HG02870 (cell line): ENCODE data around the gene ESRRG.

ENCODE experiments used
- ATAC-seq: cut with Tn5 transposase; IDR thresholded peaks from one replicate; pipeline ENCODE4 v1.9.1; 2021; ENCODE audit warnings: mild to moderate bottlenecking, moderate library complexity; ENCODE audit not compliant: unreplicated experiment

Gene ESRRG

GRCh38 chr1:216523043-216523442, 200.2 kb downstream of the ESRRG start:
- no peak for ATAC-seq

- no peak for ATAC-seq
Observed at GRCh38 chr1:216521477-216521876, 201.8 kb downstream of the ESRRG start.

DNA sequence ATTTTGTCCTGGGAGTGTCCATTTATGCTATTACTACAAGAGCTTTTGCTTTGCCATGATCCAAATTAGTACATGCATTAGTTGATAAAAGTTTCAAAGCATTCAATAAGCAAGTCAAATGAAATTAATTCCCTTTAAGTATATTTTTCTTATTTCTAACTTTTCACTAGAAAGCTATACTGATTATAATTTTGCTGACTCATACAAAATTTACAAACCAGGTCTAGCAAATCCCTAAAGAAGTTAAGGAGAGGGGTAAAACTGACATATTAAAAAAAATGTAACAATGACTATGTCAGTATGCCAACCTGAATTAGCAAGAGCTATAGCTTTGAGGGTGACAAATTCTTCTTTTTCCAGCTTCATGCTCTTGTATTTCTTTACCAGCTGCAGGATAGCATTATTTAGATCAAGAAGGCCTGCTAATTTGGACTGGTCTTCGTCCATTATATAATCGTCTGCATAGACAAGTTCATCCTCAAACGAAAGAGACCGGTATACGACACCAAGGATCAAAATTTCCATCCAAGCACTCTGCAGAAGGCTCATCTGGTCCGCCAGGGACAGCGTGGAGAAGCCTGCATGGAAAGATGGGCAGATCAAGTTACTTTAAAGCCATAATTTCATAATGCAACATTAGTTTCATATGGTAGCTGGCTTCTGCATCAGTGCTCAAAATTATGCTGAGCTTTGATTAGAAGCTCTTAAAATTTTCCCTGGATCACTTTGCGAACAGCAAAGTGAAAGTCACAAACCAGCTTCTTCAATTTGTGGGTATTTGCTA, 204.2 kb downstream of the ESRRG start:
- ATAC-seq, result no peak

DNA sequence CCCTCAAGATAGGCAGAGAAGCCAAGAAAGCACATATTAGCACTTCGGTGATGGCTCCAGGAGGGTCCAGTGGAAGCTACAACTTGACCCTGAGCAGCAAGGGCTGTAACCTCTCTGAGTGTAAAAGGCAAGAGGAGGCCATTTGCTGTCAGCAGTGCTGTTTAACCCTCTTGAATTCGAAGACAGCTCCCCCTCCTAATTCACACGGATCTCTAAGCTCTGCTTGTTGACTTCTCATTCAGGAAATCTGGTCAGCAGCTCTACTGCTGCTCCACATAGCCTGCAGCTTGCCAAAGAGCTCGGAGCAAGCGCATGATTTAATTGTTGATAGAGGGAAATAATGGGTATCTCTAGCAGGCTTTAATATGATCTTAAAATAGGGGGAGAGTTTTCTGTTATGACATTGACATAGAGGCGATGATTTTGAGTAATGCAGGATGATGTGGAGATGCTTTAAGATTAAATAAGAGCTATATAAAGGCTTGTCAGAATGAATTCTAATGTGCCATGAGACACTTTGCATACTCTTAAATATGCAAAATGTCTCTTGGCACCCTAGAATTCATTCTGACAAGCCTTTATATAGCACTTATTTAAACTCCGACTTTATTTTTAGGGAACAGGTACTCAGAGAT, 220.6 kb downstream of the ESRRG start:
- ATAC-seq, result no peak

DNA sequence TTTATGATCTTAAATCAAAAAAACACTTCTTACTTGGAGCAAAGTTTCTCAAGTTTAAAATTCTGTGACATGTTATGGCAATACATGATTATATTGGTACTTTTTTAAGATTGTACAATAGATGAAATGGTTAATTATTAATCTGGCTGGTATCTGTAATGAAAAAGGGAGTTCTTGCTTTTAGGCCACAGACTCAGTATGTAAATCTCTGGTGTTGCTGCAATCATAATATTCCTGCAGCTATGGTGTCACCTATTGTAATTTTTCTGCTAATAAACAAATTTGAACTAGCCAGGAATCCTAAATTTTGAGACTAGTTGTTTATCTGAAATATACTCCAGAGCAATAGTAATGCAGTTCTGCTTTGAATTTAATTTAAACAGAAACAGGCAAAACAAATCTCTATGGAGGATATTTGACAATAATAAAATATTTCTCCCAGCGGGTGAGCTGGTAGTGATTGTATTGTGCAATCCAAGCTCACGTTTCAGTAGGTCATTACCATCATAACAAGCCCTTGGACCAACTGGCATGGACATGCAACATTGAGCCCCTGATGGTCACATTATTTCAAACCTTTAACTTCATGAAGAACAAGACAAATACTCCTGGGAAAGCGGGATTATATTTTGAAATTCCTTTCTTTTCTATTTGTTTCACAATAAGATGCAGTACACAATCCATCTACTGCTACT, 222.8 kb downstream of the ESRRG start:
- no peak for ATAC-seq

GRCh38 chr1:216499581-216500272, 223.5 kb downstream of the ESRRG start:
- no peak for ATAC-seq

- no peak for ATAC-seq
Observed at GRCh38 chr1:216498277-216498676, 225.0 kb downstream of the ESRRG start.

DNA sequence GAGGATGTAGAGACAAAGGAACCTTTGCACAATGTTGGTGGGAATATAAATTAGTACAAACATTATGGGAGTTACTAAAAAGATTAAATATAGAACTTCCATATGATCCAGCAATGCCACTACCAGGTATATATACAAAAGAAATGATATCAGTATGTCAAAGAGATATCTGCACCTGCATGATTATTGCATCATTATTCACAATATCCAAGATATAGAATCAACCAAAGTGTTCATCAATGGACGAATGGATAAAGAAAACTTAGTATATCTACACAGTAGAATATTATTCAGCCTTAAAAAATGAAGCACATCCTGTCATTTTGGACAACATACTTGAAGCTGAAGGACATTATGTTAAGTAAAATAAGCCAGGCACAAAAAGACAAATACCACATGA, 238.2 kb downstream of the ESRRG start:
- no peak for ATAC-seq

GRCh38 chr1:216483672-216484401, 239.4 kb downstream of the ESRRG start:
- no peak for ATAC-seq

DNA sequence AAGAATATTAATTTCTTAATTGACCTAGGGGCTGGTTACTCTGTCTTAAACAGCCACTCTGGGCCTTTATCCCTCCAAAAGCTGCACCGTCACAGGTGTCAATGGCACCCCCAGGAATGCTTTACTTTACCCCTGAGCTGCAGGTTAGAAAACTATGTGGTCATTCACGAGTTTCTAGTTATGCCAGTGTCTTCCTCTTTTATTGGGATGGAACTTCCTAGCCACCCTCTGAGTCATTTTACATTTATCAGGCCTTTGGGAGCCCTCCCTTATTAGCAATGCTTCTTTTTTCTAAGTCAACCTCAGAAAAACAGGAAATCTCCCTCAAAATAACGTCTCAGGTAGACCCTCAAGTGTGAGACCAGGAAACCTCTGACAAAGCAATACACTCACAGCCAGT, 240.6 kb downstream of the ESRRG start:
- no peak for ATAC-seq

- no peak for ATAC-seq
Observed at GRCh38 chr1:216478238-216478637, 245.0 kb downstream of the ESRRG start.

- ATAC-seq, result no peak
Observed at GRCh38 chr1:216476341-216476740, 246.9 kb downstream of the ESRRG start.

- ATAC-seq, result no peak
Observed at GRCh38 chr1:216475659-216476276, 247.5 kb downstream of the ESRRG start.

- no peak for ATAC-seq
Observed at GRCh38 chr1:216466162-216466801, 256.9 kb downstream of the ESRRG start.

GRCh38 chr1:216464489-216464888, 258.7 kb downstream of the ESRRG start:
- ATAC-seq, result no peak

DNA sequence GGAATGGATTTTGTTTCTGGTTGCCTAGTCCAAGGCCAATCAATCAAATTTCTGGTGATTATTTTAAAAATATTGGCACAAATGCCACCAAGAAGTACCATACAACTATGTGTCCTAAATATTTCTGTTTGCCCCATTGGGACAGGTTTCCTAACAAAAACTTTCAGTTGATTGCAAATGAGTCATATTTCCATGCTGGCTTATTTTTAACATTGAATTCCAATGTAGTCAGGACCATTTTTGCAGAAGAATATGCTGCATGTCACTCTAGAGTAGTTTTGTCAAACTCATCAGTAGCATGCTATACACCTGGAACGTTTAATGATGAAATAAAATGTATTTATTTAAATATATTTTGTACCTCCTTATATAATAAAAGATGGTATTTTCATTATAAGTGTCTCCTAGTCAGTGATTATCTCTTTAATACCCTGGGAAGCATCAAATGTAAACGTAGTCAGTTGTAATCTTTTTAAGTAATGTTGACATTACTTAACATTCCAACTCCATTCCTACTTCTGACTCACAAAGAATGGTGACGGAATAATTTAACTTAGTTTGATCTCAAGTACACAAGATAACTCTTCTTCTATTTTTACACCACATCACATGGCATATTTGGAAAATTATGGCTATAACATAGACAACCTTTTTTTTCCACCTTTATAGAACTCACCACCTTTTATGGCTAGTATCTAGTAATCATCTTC, 261.0 kb downstream of the ESRRG start:
- no peak for ATAC-seq

DNA sequence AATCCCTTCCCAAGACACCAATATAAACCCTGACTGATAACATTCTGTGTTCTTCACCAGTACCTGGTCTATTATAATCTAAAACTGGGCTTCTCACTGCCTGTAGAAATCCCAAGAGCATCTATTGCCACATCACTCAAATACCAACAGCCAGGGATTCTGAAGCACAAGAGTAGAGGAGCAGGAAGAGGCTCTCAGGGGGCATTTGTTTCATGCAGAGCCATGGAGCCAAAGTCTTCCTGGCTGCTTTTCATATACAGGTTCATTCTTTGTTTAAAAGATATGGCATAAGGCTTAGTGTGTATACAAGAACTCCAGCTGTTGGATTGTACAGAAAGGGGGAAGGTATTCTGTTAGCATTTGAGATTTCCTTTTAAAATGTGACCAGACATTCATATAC, 261.8 kb downstream of the ESRRG start:
- no peak for ATAC-seq

- no peak for ATAC-seq
Observed at GRCh38 chr1:216459651-216460207, 263.5 kb downstream of the ESRRG start.

GRCh38 chr1:216458812-216459211, 264.4 kb downstream of the ESRRG start:
- no peak for ATAC-seq
